Stimulated activated CD8-positive, alpha-beta memory T cell treated with anti-CD3 and anti-CD28 coated beads, Interleukin-7, amount 100 ng/mL, for 48 hours (primary cell): ENCODE data around the gene FYB1.

Experiments
- DNase-seq, 2 donors: peaks; one replicate each; pipeline ENCODE4 v3.0.0-alpha.2; 2020; ENCODE audit warnings: low read depth in 1 of 2; ENCODE audit errors: extremely low read depth in 1 of 2

Gene FYB1

DNA sequence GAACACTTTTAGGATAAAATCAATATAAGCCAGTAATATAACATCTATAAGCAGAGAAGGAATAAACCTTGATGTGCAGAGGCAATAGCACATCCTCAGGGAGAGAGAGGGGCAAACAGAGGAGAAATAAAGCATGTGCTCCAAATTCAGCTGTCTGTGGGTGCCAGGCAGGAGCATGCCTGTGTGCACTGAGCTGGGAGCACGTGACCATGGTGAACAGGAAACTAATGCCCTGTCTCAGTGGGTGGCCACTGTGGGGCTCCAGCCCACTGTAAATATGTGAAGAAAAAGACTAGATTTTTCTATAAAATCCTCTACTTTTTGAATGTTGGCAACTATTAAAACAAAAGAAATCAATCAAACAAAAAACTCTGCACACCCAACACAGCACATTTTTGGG is 55.3 kb downstream of the FYB1 start:
- no peak for DNase-seq

DNA sequence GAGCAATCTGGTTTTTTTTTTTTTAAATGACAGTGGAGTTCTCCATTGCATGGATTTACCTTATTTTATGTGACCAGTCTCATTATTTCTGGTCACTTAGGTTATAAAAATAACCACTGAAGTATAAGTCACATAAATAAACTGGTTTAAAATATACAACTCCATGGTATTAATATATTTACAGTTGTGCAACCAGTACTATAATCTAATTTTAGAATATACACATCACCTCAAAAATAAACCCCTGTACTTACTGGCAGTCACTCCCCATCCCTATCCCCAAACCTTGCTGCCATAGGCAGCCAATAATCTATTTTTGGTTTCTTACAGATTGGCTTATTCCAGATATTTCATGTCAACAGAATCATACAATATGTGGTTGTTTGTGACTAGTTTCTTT is 57.8 kb downstream of the FYB1 start:
- DNase-seq, result no peak

DNA sequence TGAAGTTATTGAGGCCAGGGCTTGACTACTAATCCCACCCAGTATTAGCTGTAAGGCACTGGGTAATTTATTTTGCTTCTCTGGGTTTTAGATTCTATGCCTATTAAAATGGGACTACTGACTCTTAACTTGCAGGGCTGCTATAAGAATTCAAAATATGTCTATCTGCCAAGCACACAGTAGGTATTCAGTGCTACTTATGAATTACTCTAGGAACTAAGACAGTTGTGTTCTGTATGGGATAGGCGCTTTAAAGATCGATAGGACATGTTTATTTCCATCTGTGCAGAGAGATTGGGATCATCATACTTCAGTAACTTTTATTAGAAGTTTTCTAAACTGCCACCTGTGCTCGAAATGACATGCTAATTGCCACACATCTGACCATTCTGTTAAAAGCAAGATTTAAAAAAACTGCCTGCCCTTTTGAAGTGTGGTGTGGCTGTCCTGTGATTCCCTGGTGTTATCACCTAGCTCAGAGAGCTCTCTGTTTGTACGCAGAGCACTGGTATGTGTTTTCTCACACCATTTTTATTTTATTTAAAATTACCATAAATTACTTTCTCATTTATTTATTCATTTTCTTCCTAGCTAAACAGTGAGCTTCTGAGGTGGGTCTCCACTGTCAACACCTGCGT is 58.7 kb downstream of the FYB1 start:
- no peak for DNase-seq

DNA sequence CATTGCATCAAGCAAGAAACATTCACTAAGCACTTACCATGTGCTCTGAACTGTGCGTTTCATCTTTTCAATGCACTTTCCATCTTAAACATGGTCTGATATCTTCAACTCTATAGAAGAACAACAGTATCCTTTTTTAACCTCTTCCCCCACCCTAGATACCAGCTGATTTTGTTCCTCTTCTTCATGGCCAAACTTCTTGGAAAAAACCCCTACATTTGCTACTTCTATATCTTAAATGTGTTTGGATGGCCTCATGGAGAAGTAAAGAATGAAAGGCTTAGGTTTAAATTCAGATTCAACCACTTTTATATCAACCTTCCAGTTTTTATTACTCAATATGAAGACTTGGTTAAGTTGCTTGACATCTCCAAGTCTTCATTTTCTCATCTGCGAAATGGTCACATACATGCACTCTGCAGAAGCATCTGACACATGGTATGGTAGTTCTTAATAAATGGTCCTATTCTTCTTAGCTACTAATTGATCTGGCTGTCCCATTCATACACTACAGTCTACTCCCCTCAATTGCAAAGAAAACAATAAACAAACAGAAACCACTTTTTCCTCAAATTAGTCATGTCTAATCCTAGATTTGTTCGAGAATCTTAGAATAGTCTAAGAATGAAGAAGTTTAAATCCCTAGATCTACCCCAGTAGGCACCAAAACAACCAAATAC is 59.4 kb downstream of the FYB1 start:
- DNase-seq, result no peak

DNA sequence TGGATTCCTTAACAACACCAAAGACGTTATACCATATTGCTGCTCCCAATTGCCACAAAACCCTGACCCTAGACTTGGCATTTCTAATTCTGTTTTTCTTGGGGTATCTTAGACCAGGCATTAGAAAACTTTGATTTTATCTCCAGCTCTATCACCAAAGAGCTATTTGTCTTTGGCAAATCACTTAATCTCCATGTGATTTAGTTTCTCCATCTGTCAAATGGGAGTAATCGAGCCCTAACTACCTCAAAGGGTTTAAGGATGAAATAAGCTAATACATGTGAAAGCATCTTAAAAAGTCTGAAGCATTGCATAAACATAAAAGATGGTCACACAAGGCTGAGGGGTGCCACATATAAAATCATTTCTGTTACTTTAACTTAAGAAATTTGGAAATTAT is 60.6 kb downstream of the FYB1 start:
- no peak for DNase-seq

DNA sequence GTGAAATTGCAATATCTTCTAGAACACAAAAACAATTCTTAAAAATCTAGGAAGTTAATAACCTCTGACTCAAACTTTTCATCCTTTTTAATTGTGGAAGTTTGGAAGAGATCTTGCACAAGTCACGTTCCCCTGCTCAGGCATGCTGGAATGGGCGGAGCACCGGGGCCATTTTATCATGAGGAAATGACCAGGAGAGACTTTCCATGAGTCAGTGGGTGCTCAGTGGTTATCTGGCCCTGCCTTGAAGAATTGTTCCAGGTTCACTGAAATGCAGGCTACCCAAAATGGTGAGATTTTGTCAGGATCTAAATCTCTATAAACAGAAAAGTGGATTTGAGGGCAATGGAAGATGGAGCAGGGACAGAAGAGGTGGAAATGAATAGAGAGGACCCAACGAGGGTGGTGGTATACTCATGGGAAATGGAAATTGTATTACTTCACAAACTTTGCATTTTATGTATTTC is 61.2 kb downstream of the FYB1 start:
- no peak for DNase-seq

DNA sequence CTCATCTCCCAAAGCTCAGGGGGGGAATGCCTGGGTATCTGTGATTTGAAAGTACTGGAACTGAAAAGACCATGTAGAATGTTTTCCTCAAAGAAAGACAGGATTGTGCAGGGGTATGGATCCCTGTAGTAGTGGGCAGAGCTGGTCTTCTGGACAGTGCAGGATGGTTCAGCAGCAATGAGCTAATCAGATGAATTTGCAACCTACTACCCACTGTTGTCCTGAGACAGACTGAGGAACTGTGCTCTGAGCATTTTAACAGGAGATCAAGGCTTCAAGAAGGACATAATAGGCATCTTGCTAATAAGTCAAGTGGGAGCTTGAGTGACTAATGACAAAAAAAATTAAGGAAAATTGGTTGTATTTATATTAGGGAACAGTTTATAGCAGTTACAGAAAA is 61.7 kb downstream of the FYB1 start:
- no peak for DNase-seq

DNA sequence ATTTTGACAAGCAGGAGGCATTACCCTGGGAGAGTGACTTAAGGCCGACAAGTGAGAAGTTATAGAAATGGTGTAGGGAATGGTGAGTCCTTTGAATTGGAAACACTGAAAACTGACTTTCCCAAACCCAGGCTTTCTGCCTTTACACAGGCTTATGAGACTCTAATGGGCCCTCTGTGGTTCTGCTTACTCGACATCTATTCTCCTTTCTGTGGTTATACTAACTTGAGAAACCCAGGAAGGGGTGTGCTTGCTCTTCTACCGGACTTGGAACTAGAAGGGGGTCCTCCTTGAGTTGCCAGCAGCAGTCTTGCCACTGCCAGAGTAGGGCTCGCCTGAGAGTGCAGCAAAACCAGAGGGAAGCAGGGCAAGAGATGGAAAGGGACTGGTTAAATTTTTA is 63.3 kb downstream of the FYB1 start:
- no peak for DNase-seq

DNA sequence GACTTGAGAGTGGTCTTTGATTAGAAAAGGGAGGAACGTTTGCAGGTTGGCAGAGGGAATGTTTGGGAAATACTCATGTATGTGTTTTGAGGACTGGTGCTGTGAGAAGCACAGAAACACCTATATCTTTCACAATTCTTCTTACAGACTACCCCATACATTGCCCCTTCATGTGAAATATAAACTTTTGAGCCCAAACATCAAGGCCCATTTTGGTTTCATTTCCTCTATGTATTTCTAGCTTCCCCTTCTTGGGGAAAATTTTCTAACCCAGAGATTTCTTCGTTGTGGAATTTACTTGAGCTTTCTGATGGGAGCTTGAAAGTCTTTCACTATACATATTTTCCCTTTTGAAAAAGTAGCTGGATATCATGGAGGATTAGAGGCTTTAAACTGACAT is 67.6 kb downstream of the FYB1 start:
- DNase-seq, result no peak

DNA sequence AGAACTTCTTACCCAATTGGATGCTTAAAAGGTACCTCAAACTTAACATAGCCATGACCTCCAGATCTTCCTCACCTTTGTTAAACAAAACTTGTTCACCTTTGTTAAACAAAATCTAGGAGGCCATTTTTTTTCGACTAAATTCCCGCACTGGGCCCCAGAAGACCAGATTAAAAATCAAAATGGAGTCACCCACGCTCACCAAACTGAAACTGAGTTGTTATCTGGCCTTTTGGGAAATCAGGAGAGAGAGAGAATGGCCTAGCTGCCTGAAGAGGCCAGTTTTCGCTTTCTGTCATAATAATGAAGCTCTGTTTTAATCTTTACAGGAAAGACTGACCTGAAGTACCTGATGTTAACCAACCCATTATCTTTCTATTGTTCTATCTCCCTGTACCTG is 69.4 kb downstream of the FYB1 start:
- no peak for DNase-seq

DNA sequence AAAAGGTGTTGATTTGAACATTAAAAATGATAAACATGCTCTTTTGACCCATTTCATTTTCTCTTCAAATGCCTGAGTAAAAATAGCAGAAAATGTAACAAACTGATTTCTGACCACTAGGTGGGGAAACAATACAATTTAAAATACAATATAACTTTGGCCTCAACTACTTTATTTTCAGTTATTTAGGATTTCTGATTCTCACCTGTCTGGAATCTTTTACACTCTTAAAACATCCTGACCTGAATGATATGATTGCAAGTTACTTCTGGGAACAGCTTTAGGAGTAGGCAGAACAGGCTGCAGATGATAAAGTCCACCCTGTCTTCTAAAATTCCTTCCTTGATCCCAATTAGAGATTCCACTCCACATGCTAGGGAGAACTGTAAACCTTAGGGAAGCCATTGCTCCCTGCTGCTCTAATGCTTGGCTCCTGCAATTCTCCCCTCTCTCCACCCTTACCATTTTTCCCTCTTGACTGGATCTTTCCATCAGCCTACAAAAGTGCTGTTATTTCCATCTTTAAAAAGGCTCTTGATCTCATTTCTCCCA is 70.3 kb downstream of the FYB1 start:
- no peak for DNase-seq

DNA sequence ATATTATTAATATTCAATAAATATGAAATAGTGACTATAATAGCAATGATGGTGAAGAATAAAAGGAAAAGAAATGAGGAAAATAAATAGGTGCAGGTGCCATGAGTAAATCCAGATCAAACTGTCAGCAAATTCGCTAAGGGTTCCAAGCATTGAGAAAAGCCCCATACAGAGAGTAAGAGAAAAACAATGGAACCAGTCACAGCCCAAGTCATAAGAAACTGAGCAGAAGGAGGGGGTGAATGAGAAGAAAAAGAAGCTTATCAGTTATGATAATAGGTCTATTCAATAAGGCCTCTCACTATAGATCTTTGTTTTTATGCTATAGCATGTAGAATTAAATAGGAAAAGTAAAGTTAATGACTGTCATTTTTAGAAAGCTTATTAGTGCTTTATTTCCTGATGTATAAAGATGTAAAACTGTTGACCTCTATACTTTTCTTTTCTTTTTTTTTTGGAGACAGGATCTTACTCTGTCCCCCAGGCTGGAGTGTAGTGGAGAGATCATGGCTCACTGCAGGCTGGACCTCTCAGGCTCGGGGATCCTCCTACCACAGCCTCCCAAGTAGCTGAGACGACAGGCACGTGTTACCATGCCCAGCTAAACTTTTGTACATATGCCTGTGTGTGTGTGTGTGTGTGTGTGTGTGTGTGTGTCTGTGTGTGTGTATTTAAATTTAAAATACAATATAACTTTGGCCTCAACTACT is 72.4 kb downstream of the FYB1 start:
- no peak for DNase-seq

DNA sequence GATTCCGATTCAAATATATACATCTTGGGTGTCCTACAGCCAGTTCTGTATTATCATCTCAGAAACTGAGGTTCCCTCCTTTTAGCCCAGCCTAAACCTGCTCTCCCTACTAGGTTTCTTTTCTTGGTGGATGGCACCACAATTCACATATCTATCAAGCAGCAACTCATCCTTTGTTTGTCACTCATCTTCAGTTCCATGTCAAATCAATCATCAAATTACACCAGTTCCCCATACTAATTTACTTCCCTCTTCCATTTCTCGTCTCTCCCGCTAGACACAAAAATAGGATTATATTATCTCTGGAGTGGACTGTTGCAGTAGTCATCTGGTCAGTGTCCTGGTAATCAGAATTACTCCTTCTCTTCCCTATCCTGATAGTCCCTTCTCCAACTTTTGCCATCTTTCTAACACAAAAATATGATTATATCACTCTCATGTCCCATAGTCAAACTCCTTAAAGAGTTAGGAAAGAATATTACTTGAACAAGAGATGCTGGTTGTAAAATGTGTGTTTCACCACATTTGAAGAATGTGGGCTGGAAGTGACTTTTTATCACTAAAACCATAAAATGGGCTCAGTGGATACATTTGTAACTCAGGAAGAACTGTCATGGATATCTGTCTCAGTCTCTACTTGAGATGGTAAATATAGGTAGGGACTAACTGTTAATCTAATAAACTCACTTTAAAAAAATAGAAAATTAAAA is 76.1 kb downstream of the FYB1 start:
- DNase-seq, result no peak

DNA sequence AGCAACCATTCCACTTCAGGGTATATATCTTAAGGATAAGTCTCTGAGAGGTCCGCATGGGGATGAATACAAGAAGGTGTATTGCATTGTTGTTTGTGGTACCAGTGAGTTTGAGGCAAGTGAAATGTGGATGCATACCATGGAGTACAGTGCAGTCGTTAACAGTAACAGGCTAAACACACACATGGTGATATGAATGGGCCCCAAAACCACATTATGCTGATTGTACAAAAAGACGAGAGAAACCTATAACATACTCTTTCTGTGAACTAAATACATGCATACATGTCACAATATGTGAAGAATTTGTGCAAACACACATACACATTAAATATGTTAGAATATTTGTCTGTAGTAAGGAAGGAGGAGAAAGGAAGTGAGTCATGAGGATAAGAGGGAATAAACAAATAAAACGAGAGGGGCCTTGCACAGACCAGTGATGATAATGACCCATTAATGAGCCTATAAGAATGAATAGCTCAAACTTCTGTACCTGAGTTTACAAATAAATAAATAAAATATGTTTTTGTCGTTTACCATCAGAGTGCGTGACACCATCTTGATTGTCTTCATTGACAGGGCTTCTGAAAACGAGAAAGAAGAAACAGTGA is 78.7 kb downstream of the FYB1 start:
- no peak for DNase-seq

DNA sequence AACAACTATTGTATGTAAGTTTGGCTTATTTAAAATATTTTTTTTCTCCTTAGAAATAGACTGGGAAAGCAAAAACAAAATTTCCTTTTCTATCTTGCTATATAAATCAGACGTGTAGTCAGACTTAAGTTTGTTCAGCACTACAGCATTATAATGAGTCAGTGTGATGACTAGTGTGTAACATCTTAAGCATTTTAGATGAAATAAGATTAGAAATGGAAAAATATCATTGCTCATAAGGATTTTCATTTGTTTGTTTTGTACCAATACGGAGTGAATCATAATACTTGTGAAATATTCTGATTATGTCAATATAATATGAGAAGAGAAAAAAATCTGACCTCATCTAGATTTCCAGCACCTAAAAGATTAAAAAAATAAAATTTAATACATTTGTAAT is 80.5 kb downstream of the FYB1 start:
- DNase-seq, result no peak

DNA sequence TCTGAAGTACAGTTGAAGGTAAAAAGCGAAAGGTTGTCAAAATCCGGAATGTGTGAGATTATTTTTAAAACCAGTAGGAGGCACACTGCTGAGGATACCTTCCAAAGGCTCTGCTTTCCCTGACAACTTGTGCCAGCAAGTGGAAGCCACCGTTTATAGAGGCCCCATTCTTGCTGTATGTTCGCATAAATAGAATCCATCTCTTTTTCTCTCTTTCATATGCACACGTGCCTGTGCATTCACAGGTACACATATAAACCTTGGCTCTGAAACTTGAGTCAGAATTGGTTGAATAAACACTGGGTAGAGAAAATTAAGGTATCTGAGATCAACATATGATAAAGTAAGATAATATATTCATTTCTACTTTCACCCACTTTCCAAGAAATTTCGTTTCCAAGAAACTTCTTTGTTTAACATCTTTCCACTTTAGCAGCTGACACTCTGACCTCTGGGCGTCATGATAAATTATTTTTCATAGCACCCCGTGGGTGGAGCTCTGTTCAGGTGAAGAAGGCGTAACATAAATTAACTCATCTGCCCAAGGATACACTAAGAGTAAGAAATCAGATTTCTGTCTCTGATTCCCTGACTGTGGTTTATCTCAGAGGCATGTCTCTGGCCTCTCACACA is 81.4 kb downstream of the FYB1 start:
- no peak for DNase-seq

DNA sequence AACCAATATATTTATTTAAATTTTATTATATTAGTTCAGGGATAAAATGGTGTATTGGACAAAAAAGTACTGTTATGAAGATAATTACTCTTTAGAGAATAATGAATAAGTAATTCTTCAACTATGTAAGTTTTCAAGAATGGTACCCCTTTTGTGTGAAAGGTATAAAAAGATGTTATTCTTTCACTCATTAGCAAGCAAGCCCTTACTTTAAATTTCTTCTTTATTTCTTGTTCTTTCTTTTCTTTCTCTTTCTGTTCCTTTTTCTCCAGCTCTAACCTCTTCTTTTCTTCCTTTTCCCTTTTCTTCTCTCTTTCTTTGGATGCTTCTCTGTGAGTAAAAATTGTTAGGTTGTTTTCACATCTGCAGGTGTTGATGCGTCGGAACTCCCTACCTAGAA is 82.0 kb downstream of the FYB1 start:
- DNase-seq, result no peak

DNA sequence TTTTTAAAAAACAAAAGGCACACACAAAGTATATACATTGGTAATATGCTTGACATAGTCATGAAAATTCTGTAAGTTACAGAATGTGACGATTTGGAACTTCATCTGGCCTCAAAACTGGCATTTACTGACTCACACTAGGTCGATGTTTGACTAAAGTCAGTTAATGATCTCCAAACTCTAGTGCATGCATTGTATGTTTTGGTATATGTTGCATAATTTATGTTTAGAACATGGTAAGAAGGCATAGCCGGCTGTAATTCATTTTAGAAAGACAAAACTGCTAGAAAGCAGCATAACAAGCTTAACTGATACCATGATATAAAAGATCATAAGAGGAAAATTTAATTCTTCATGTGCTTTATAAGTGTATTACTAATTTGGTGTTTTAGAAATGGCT is 86.6 kb downstream of the FYB1 start:
- no peak for DNase-seq

DNA sequence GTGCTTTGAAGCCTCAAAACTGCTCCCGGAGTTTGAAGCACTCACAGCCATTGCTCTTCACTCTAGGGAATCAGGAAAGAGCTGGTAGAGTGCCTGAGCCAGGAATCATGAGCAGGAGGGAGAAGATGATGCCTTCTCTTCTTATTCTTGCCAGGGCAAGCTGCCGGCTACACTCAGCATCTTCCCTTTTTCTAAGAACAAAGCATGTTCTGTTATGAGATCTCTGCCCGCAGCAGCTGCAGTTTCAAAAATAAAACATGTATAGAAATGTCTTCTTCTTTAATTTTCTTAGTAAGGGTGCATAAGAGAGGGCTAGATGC is 87.3 kb downstream of the FYB1 start:
- no peak for DNase-seq

DNA sequence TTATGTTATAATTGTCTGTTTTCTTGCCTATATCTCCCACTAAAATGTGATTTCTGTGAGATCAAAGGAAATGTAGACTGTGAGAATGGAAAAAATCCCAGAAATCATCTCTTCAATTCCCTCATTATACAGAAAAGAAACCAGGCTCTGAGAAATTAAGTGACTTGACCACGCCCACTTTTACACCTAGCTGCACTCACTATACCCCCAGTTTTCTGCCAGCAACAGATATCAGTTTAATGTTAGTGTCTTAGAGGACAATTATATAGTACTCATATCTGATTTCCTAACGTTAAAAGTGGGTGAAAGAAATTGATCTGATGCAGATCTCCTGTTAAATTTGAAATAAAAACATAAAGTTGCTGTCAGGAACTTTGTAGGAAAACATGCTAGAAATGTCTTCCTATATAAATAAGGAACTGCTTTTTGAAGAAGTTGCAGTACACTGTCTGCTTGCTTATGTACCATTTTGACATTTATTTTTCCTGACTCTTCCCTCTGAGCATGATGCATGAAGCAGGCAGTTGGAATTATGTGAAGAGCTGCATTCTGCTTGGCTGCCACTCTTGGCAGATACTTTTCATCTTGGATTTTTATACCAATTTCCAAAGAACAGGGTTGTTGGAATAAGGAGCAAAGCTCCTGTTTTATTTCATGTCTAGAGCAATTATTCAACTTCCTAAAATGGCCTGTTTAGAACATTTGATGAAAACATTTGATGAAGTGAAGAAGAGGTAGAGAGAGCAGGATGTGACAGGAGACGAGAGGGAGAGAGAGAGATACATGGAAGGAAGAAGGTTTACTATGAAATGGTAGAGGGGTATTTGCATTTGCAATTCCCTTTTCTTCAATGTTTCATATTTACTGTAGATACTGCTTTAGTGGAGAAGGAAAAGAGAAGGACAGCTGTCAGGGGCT is 87.9 kb downstream of the FYB1 start:
- DNase-seq, result no peak
